ENCODE measurements around the gene VMAC. TPM values are rescaled to one million over a fixed set of nuclear protein-coding genes. Genes with fewer than 3 reads are reported as not detected.

The VMAC gene
- total and polyA plus RNA-seq, 2 of the 13 experiments (the other 11 are each of a cell fraction or from before 2014, with no cell fraction given) = 2.4 TPM

- TF ChIP-seq ZNF597 (CRISPR knock-in tag; IDR thresholded peaks at IDR 0.05) = no peak
- no peak for TF ChIP-seq GLI4 (CRISPR knock-in tag; IDR thresholded peaks at IDR 0.05; ENCODE audit: borderline replicate concordance)
- TF ChIP-seq HNF4A (CRISPR knock-in tag; IDR thresholded peaks at IDR 0.05) = peak; percentile 28; the same call in 1 of the 2 replicates
- TF ChIP-seq PRPF4 (IDR thresholded peaks at IDR 0.05; ENCODE audit: low read depth, low read length, poor library complexity, severe bottlenecking) = no peak
- TF ChIP-seq ZNF605 (CRISPR knock-in tag; IDR thresholded peaks at IDR 0.05) = 0 out of 2 replicates have a peak, but pooled peaks have one; percentile 43
- no peak for TF ChIP-seq TERF1 (CRISPR knock-in tag; IDR thresholded peaks at IDR 0.05)
- TF ChIP-seq PRDM4 (CRISPR knock-in tag; IDR thresholded peaks at IDR 0.05; ENCODE audit: borderline replicate concordance) = no peak
- 0 out of 2 replicates have a peak, but pooled peaks have one; percentile 54 for TF ChIP-seq ZNF766 (CRISPR knock-in tag; IDR thresholded peaks at IDR 0.05; ENCODE audit: borderline replicate concordance)
- 0 out of 2 replicates have a peak, but pooled peaks have one; percentile 70 for TF ChIP-seq ZNF546 (CRISPR knock-in tag; conservative IDR thresholded peaks at IDR 0.05)
- TF ChIP-seq HNRNPUL1 (IDR thresholded peaks at IDR 0.05; ENCODE audit: low read depth, low read length) = no peak
- no peak for TF ChIP-seq ZNF136 (CRISPR knock-in tag; IDR thresholded peaks at IDR 0.05; ENCODE audit: low read depth)
- peak; percentile 55; the same call in 1 of the 2 replicates for TF ChIP-seq MIER3 (CRISPR knock-in tag; IDR thresholded peaks at IDR 0.05; ENCODE audit: borderline replicate concordance)
- TF ChIP-seq ZZZ3 (CRISPR knock-in tag; IDR thresholded peaks at IDR 0.05; ENCODE audit: borderline replicate concordance) = no peak
- 0 out of 2 replicates have a peak, but pooled peaks have one; percentile 26 for TF ChIP-seq RARA (CRISPR knock-in tag; IDR thresholded peaks at IDR 0.05)
- TF ChIP-seq ZNF280B (CRISPR knock-in tag; IDR thresholded peaks at IDR 0.05; ENCODE audit: borderline replicate concordance) = peak; percentile 71; the same call in 1 of the 2 replicates
- peak; percentile 34 for TF ChIP-seq XRCC5 (optimal IDR thresholded peaks at IDR 0.05; ENCODE audit: low read length)
- 0 out of 2 replicates have a peak, but pooled peaks have one; percentile 3 for TF ChIP-seq CEBPG (CRISPR knock-in tag; IDR thresholded peaks at IDR 0.05)
- no peak for TF ChIP-seq ZBTB34 (CRISPR knock-in tag; IDR thresholded peaks at IDR 0.05)
- no peak for TF ChIP-seq CENPT (CRISPR knock-in tag; IDR thresholded peaks at IDR 0.05; ENCODE audit: low read depth)
- TF ChIP-seq ZNF580 (CRISPR knock-in tag; IDR thresholded peaks at IDR 0.05; ENCODE audit: borderline replicate concordance, low read depth) = 0 out of 2 replicates have a peak, but pooled peaks have one; percentile 38
Measured at GRCh38 chr19:5891938-5892771, 12.5 kb upstream of the VMAC start (continued).
